DMS53 (cell line): ENCODE data around the gene EPS15.
"Not testable (repeated sequence)": the region's sequence is repeated elsewhere in the genome, so short reads cannot be mapped to it uniquely, and the experiment has no call there.

Experiments
- DNase-seq: peaks from one replicate; lab custom pipeline; 2025; lab: John Stamatoyannopoulos, UW

The EPS15 gene

DNA sequence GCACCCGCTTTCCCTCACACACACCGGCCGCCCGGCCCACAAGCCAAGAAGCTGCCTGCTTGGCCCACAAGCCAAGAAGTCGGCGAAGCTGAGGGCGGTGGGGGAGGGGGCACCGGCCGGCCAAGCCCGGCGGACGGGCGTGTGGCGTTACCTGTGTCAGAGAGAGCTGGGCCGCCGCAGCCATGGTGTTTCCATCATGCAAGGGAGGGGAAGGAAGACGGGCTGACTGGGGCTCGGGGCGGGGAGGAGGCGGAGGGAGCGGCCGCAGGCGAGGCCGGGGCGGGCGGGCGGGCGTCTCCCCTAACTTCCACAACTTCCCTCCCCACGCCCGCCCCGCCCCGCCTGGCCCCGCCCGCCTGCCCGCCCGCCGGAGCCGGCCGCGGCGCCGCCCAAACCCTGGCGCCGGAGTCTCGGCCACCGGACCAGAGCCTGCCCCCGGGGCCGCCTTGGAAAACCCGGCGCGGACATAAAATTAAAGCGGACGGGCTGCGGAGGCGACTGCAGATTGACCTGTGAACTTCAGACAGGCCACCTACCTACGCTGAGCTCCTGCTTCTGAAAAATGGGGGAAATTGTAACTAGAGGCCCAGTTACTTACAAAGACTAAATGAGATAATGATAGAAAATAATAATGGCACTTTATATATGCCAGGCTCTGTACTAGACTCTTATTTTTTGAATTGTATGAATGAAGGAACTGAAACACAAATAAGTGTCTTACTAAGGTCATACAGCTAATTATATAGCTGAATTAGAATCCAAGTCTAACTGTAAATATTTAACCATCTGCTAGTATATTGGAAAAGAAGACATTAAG, at the start of gene EPS15:
Gene EPS15, minus strand, starts transcription at position 219 of the 817 bp plus-strand sequence. Its CDS starts 35 bp downstream, at position 184.
- peak; percentile 97 for DNase-seq

GRCh38 chr1:51568231-51568935, 49.3 kb upstream of the EPS15 start:
- DNase-seq: no peak

DNA sequence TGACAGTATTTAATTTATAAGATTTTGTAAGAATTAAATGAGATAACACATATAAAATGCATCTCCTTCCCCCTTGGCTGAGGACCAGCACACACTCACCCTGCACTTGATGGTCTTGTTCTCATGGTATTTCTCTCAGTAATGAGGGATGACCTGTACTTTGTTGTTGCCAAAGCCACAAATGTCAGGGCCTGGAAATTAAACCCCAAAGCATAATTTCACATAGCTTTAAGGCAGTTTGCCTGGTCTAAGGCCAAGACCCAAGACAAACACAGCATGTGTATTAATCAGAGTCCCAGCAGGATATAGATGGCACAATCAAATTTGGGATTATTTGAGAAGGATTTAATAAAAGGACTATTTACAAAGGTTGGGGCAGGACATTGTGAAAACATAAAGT, 48.6 kb upstream of the EPS15 start:
- DNase-seq: no peak

- no peak for DNase-seq
These were observed 47.2 kb upstream of the EPS15 start for GRCh38 chr1:51566260-51566659.

DNA sequence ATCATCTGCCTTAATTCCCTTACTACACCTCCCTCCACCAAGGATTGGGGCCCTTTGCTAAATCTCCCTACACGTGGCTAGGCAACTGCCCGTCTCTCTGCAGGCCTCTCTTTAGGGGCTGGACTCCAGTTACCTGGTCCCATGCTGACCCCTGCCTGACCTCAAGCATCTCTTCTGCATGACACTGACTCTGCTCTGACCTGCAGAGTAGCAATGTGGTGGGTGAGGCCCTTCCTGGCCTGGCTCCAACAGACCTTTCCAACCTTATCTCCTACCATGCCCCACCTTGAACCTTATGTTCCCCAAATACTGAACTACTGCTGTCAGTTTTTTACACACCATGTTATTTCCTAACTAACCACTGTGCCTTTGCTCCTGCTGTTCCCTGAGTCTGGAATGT, 45.9 kb upstream of the EPS15 start:
- DNase-seq: no peak

GRCh38 chr1:51564124-51564523, 45.1 kb upstream of the EPS15 start:
- DNase-seq: peak; percentile 46

DNA sequence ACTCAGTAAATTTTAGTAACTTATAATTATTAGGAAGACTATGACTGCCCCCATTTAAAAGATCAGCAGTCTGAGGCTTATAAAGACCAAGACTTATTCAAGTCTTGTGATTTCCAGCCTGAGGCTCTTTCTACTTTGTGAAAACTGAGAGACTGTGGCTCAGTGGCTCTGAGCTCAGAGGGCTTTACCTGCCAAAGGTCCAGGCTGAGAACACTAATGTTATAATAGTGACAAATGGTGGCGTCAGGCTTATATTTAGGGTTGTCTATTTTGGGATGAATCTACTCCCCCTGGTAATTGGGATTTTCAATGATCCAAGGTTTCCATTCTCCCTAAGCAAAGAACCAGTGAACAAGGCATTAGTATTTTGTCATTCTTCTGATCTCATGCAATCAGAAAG, 42.6 kb upstream of the EPS15 start:
- no peak for DNase-seq

DNA sequence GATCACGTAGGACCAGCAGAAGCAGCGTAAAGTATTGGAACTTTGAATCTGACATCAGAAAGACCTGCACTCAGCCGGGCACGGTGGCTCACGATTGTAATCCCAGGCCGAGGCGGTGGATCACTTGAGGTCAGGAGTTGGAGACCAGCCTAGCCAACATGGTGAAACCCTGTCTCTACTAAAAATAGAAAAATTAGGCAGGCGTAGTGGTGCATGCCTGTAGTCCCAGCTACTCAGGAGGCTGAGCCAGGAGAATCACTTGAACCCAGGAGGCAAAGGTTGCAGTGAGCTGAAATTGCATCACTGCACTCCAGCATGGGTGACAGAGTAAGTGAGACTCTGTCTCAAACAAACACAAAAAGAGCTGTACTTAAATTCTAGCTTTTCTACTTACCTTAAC, 41.8 kb upstream of the EPS15 start:
- DNase-seq: not testable (repeated sequence)

DNA sequence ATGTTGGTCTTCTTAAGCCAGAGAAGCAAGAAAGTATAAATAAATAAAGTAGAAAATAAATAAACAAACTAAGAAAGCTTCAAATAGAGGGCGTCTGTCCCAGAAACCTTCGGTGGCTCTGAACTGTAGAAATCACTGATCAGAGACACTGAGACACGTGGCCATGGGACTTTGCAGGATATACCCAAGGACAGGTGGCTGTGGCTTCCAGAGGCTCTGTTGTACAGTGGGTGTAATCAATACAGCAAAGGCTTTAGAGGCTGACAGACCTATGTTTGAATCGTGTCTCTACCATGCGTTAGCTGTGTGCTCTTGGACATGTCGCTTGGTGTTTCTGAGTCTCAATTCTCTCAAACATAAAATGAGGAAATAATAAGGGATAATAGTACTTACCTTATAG, 41.0 kb upstream of the EPS15 start:
- DNase-seq: no peak

GRCh38 chr1:51559501-51559900, 40.4 kb upstream of the EPS15 start:
- no peak for DNase-seq

DNA sequence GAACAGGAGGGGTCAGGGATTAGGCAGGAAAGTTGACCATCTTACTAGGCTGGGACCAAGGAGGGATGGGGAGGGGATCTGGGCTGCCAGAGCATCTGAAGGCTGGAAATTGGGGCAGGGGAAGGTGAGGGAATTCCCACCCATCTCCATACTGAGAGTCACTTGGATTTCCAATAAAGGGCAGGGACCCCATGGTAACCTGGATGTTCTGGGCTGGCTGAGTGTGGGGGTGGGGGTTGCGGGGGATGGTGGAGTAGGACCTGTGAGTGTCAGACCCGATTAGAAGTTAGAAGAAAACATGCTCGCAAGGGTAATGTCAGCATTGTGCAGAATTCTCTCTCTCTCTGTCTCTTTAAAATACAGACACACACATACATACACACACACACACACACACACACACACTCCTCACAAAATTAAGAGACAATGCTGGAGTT, 40.0 kb upstream of the EPS15 start:
- no peak for DNase-seq

DNA sequence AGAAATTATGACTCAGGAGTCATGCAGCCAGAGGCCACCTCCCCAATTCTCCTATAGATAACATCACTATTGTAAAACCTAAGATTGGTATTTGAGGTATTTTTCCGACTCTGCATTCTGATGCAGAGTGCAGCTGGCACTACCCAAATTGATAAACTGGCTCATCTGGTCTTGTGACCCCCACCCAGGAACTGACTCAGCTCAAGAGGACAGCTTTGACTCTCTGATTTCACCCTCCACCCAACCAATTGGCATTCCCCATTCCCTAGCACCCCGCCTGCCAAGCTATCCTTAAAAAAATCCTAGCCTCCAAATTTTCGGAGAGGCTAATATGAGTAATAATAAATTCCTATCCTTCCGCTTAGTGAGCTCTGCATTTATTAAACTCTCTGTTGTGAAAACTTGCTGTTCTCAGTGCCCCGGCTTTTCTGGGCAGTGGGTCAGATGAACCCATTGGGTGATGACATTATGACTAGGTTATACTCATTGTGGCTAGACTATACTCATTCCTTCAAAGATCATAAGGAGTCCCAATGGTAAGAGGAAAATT, 39.4 kb upstream of the EPS15 start:
- no peak for DNase-seq

DNA sequence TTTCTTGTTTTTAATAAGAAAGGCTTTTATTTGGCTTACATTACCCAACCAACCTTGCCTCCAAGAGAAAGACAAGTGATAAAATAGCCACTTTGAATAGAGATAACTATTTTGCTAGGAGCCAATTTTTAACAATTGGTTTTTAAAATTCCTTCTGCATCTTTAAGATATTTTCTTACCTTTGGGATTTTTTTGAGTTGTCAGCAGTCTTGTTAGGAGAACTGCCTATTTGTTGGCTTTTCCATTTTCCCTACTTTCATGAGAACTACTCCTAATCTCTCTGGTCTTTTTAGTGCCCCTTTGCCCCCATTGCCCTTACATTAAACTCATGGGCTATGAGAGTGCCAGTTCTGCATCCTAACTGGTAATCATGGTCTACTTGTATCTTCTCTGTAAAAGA, 38.1 kb upstream of the EPS15 start:
- no peak for DNase-seq

- DNase-seq: no peak
These were observed 37.0 kb upstream of the EPS15 start for GRCh38 chr1:51555866-51556619.

DNA sequence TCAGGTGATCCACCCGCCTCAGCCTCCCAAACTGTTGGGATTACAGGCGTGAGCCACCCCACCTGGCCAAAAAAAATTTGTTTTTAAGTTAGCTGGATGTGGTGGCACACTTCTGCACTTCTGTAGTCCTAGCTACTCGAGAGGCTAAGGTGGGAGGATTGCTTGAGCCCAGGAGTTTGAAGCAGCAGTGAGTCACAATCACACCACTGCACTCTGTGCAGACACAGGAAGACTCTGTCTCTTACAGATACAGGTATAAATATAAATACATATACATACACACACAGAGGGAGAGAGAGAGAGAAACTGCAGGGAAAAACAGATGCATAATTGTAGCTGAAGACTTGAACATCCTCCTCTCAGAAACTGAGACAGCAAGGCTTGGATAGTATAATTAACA, 34.8 kb upstream of the EPS15 start:
- no peak for DNase-seq

- no peak for DNase-seq
These were observed 34.1 kb upstream of the EPS15 start for GRCh38 chr1:51552929-51553807.

DNA sequence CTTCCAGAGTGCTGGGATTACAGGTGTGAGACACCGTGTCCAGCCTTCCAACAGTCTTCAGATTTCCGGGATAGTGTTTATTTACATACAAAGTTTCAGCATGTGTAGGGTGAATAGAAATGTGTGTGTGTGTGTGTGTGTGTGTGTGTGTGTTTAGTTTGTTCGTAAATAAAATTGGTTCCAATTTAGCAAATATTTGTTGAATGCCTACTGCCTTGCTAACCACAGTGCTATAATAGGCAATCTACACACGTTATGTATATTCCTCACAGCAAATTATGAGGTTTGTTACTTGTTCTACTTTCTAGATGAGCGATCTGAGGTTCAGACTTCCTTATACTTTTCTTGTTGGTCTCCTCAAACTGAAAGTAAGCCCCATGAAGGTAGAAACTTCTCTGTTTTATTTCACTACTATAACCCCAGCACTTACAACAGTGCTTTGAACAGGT, 32.8 kb upstream of the EPS15 start:
- DNase-seq: peak; percentile 79

GRCh38 chr1:51551081-51551480, 32.0 kb upstream of the EPS15 start:
- DNase-seq: no peak

- DNase-seq: no peak
These were observed 30.8 kb upstream of the EPS15 start for GRCh38 chr1:51549901-51550300.

- DNase-seq: no peak
These were observed 30.1 kb upstream of the EPS15 start for GRCh38 chr1:51549016-51549619.

DNA sequence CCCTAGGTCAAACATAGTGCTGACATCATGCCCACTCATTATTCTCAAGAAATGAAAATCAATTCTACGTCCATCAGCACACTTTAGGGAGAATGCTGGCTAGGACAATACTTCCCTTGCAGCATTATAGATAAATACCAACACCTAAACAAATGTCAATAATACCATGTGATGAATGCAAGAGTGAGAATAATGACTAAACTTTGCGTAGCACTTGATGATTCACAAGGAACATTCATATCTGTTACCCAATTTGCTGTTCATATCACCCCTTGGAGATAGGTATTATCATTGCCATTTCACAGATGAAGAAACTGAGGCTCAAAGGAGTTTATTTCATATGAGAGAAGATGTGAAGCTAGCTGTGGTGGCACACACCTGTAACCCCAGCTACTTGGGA, 24.8 kb upstream of the EPS15 start:
- DNase-seq: no peak
